Tibial artery (tissue), 4 donors: ENCODE measurements around the gene RUNX1.
A peak's percentile ranks its signal among the peaks of the same experiment; 100 is the strongest.

Experiments used
- DNase-seq, 2 donors: peaks; one replicate each; pipeline ENCODE4 v3.0.0-alpha.2; 2019
- H3K27ac ChIP-seq, 2 donors: fragments of 200-600 bp; sonication (generic) in 1 of 2; 1 replicate in 1 of 2; 2 replicates in 1 of 2; pipeline ENCODE4 v1.5.1; 2018 to 2019; ENCODE audit warnings: mild to moderate bottlenecking in 1 of 2
- H3K27me3 ChIP-seq, 2 donors: fragments of 200-600 bp; sonication (generic) in 1 of 2; one replicate each; pipeline versions ENCODE4 v1.5.1 to v1.6.0; 2016 to 2019
- H3K36me3 ChIP-seq, 3 donors: fragments of 200-600 bp; sonication (generic) in 2 of 3; one replicate each; pipeline ENCODE4 v1.5.1; 2016 to 2019; ENCODE audit warnings: mild to moderate bottlenecking in 2 of 3
- H3K4me1 ChIP-seq, 4 donors: fragments of 200-600 bp; sonication (generic) in 2 of 4; 1 replicate in 3 of 4; 2 replicates in 1 of 4; pipeline ENCODE4 v1.5.1; 2016 to 2019
- H3K4me3 ChIP-seq, 2 donors: fragments of 200-600 bp; sonication (generic) in 1 of 2; 1 replicate in 1 of 2; 2 replicates in 1 of 2; pipeline ENCODE4 v1.5.1; 2018 to 2019; ENCODE audit warnings: mild to moderate bottlenecking in 2 of 2
- H3K9me3 ChIP-seq, 3 donors: fragments of 200-600 bp; sonication (generic) in 1 of 3; one replicate each; pipeline ENCODE4 v1.5.1; 2016 to 2019
- intact Hi-C: fragments of 100-400 bp; cut with DNase I; formaldehyde crosslinking; loops from one replicate; pipeline ENCODE4 v1.15.0; 2023; ENCODE audit warnings: low total_unique reads
- TF ChIP-seq, protein P1 (sequence below), 2 experiments: fragments of 200-600 bp in 1 of 2; fragments of 450-650 bp in 1 of 2; IDR thresholded peaks; one replicate each; pipeline ENCODE4 v1.5.1; 2017 to 2019; ENCODE audit warnings: antibody characterized with exemption in 2 of 2, mild to moderate bottlenecking in 1 of 2, moderate library complexity in 1 of 2

Gene RUNX1

DNA sequence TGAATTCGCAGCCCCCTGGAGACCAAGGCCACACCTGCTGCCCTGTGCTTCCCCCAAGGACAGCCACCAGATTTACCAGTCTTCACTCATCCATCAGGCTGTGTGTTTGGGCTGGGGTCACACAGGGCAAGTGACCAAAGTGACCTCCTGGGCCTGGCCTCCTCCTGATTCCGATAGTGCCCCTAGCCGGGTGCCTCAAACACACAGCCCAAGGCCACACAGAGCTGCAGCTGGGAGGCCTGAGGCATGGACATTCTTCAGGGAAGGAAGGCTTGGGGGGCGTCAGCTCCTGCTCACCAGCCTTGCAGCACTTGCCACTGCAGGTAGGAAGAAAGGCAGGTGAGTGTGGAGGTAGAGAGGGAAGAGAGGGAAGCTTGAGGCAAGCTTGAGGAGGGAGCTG lies 181.3 kb downstream of the RUNX1 start:
- peaks cover 0 to 38% (median 8%) of the 10 kb centered on the region in 3 donors for H3K36me3 ChIP-seq
- H3K4me3 ChIP-seq: no peak overlapping the region
- TF ChIP-seq, protein P1, sequence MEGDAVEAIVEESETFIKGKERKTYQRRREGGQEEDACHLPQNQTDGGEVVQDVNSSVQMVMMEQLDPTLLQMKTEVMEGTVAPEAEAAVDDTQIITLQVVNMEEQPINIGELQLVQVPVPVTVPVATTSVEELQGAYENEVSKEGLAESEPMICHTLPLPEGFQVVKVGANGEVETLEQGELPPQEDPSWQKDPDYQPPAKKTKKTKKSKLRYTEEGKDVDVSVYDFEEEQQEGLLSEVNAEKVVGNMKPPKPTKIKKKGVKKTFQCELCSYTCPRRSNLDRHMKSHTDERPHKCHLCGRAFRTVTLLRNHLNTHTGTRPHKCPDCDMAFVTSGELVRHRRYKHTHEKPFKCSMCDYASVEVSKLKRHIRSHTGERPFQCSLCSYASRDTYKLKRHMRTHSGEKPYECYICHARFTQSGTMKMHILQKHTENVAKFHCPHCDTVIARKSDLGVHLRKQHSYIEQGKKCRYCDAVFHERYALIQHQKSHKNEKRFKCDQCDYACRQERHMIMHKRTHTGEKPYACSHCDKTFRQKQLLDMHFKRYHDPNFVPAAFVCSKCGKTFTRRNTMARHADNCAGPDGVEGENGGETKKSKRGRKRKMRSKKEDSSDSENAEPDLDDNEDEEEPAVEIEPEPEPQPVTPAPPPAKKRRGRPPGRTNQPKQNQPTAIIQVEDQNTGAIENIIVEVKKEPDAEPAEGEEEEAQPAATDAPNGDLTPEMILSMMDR (IDR thresholded peaks at IDR 0.05): no peak
- no peaks in the 10 kb centered on the region for H3K9me3 ChIP-seq
- H3K27me3 ChIP-seq: no peaks in the 10 kb centered on the region
- no peak for DNase-seq
- peaks cover 0 to 23% (median 0%) of the 10 kb centered on the region in 4 donors for H3K4me1 ChIP-seq
- intact Hi-C loops: no loop called here
- no peak overlapping the region for H3K27ac ChIP-seq

DNA sequence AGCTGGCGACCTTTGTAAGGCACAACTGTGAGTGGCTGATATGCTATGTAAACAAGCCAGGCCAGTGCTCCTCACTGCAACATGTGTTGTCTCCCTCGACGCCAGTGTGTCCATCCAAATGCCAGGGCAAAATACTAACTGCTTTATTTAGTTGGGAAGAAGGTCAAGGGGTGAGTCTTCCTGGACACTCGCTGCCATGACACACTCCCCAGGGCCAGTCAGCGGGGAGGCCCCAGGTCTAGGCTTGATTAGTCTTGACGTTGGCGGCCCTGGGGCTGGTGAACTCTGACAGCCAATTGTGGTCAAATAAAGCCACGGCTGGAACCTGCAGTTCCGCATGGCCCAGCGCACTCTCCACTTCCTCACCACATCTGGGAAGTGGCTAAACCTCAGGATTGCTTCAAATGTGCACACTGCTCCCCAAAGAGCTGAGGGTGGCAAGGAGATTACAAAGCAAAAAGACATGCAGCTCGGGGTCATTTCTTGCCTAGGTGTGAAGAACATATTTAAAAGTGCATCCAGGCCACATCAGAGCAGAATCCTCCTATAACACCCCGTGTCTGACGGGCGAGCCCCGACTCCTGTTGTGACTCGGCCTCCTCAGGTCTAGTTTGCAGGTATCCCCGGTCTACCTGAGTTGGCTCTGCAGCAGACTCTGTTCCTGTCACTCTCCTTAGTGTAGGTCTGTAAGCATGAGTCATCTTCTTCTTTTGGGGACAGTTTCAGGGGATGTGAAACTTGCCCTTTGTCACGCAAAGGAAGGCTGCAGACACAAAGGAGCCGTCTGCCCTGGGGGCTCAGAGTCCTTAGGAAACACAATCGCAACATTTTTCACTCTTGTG lies 183.5 kb downstream of the RUNX1 start:
- no peaks in the 10 kb centered on the region for H3K27me3 ChIP-seq
- H3K4me3 ChIP-seq: no peak overlapping the region
- H3K27ac ChIP-seq: no peak overlapping the region
- no peaks in the 10 kb centered on the region for H3K9me3 ChIP-seq
- TF ChIP-seq, protein P1 (IDR thresholded peaks at IDR 0.05): no peak
- intact Hi-C loops: no loop called here
- H3K36me3 ChIP-seq: peaks cover 0 to 43% (median 8%) of the 10 kb centered on the region in 3 donors
- H3K4me1 ChIP-seq: peaks cover 0 to 23% (median 0%) of the 10 kb centered on the region in 4 donors
- DNase-seq: peak in 1 of 2 donors; percentile 49

DNA sequence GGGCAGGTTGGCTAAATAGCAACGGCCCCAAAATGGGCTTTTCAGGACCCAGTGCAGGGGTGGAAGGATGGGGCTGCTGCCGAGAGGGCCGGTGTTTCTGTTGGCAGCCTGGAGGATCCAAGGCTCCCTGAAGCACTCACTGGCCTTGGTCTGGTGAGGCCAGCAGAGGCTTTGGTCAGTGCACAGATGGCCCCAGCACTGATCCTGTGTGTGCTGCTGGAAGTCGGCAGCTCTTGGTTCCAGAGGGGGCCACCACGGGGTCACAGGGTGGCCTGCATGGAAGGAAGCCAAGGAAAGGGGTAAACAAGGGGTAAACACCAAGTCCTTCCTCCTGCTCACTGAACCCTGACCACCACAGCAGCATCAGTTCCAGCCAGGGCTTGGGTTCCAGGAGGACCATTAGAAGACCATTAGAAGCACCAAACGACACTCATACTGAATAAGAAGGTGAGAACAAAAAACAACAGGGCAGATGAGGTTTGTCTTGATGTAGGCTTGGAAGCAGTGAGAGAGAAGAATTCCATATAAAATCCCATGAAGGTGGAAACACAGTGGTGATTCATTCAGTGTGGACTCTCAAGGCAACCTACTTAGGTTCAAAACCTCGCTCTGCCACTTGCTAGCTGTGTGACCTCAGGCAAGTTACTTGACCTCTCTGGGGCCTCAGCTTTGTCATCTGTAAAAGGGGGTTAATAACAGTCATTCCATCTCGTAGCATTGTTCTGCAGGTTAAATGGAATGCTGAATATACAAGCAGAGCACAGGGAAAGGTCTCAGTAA lies 184.5 kb downstream of the RUNX1 start:
- H3K4me3 ChIP-seq: no peak overlapping the region
- H3K9me3 ChIP-seq: no peaks in the 10 kb centered on the region
- peaks cover 0 to 41% (median 8%) of the 10 kb centered on the region in 3 donors for H3K36me3 ChIP-seq
- TF ChIP-seq, protein P1 (IDR thresholded peaks at IDR 0.05): no peak
- no peak overlapping the region for H3K27ac ChIP-seq
- DNase-seq: no peak
- intact Hi-C loops: no loop called here
- H3K27me3 ChIP-seq: no peaks in the 10 kb centered on the region
- H3K4me1 ChIP-seq: peaks cover 0 to 19% (median 0%) of the 10 kb centered on the region in 4 donors

DNA sequence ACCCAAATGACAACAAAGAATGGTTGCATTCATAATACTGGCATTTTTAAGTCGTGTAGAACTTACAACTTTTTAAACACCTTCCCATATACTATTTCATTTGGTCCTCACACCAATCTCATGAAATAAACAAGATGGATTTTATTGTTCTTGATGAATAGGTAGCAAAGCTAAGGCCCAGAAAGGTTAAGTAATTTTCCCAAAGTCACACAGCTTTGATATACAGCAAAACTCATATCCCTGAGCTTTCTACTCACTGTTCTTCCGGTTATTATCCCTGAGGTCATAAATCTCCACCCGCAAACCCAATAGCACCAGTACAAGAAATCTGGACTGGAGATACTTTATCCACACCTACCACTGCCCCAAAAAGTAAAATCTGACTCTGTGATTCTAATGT lies 186.2 kb downstream of the RUNX1 start:
- H3K36me3 ChIP-seq: peaks cover 0 to 45% (median 8%) of the 10 kb centered on the region in 3 donors
- intact Hi-C loops: no loop called here

DNA sequence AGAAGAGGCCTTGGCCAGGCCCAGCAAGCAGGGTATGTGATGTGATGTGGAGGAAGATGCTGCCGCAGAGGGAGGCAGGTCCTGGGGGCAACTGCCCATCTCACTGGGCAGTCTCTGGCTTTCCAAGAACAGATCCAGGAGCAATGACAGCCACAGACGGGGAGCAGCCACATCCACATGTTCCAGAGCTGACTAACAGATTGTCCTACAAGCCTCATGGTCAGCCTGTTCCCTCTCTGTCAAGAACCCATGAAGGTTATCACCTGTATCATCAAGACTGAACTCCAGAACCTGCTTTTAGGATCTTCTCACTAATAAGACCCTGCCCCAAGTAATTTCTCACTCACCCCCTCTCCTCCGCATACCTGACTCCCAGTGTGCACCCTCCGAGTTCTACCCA lies 187.8 kb downstream of the RUNX1 start:
- Histone ChIP-seq H3K9me3 (no peaks in the 10 kb centered on the region), H3K27ac (no peak overlapping the region), H3K4me1 (peaks cover 0 to 19% (median 0%) of the 10 kb centered on the region in 4 donors), H3K27me3 (no peaks in the 10 kb centered on the region), H3K4me3 (no peak overlapping the region), H3K36me3 (peaks cover 0 to 53% (median 3%) of the 10 kb centered on the region in 3 donors)
- intact Hi-C loops: no loop called here
- TF ChIP-seq, protein P1 (IDR thresholded peaks at IDR 0.05): no peak
- DNase-seq: no peak

More for the DNA sequence above, 186.2 kb downstream of the RUNX1 start:
- Histone ChIP-seq H3K4me3 (no peak overlapping the region), H3K27me3 (no peaks in the 10 kb centered on the region), H3K9me3 (no peaks in the 10 kb centered on the region), H3K4me1 (peaks cover 0 to 24% (median 0%) of the 10 kb centered on the region in 4 donors), H3K27ac (no peak overlapping the region)
- no peak for DNase-seq
- TF ChIP-seq, protein P1 (IDR thresholded peaks at IDR 0.05): no peak
